Right ventricle myocardium superior (tissue), 1 donor: ENCODE data around the gene SLC48A1. TPM values are rescaled to one million over a fixed set of nuclear protein-coding genes. Genes with fewer than 3 reads are reported as not detected.

Experiments used
- ATAC-seq: fragments of 200-7000 bp; cut with Tn5 transposase; one replicate; pipeline ENCODE4 v1.9.1; 2020; ENCODE audit warnings: mild to moderate bottlenecking; ENCODE audit not compliant: poor library complexity
- DNase-seq: peaks from one replicate; pipeline ENCODE4 v3.0.0-alpha.2; 2020
- intact Hi-C: fragments of 100-400 bp; cut with DNase I; formaldehyde crosslinking; loops from one replicate; pipeline ENCODE4 v1.11.2; 2022
- long read RNA-seq: library from polyadenylated mRNA; unstranded; transcript quantifications from one replicate; pipeline ENCODE4 v2.0.0, GENCODE V29; 2021
- total RNA-seq: library from RNA; stranded (reverse); fragmentation: NEBNext Ultra II Directional; extraction: Animal tissue kit (Norgen Biotek cat#: 25700); gene quantifications from one replicate; pipeline ENCODE4 v1.2.1, GENCODE V29; 2021
- donor health status: DM: no; HTN: yes; CAD: no; lungs with severe emphysema.

Gene SLC48A1
- total RNA-seq: 26.8 TPM
- long read RNA-seq, transcript SLC48A1-201 (3 exons, 3,010 nt): major isoform, 128 of 149 reads
- long read RNA-seq, partial matches to known transcripts: 2 of 149 reads
- long read RNA-seq, other reads (novel, unspliced or antisense): 16 of 149 reads

- peak; percentile 85 for DNase-seq
- intact Hi-C loops: no loop called here
- ATAC-seq: peak; percentile 86
These were observed at the start of gene SLC48A1 for GRCh38 chr12:47773062-47773857. SLC48A1 (plus strand) TSS chr12:47773238; CDS start chr12:47773305, 67 bp downstream.

GRCh38 chr12:47725091-47725772, 47.8 kb upstream of the SLC48A1 start, which contains the start of gene ENDOU:
ENDOU (minus strand) TSS chr12:47725490; CDS start chr12:47725413, 77 bp downstream.
- no peak for DNase-seq
- intact Hi-C loops: no loop called here
- ATAC-seq: no peak

- DNase-seq: no peak
- ATAC-seq: no peak
- intact Hi-C loops: no loop called here
These were observed 47.1 kb upstream of the SLC48A1 start for GRCh38 chr12:47725893-47726292.

GRCh38 chr12:47729233-47729632, 43.8 kb upstream of the SLC48A1 start:
- intact Hi-C loops: no loop called here
- ATAC-seq (peak; percentile 8), DNase-seq (no peak)

- no peak for DNase-seq
- peak; percentile 44 for ATAC-seq
- intact Hi-C loops: no loop called here
These were observed 42.7 kb upstream of the SLC48A1 start for GRCh38 chr12:47730341-47730744.

- DNase-seq (no peak), ATAC-seq (no peak)
- intact Hi-C loops: no loop called here
These were observed 41.3 kb upstream of the SLC48A1 start for GRCh38 chr12:47731723-47732122.

- DNase-seq: no peak
- intact Hi-C loops: no loop called here
- ATAC-seq: no peak
These were observed 40.5 kb upstream of the SLC48A1 start for GRCh38 chr12:47732504-47732903.

GRCh38 chr12:47733142-47733541, 39.9 kb upstream of the SLC48A1 start:
- no peak for ATAC-seq
- DNase-seq: no peak
- intact Hi-C loops: no loop called here

GRCh38 chr12:47734725-47735480, 38.1 kb upstream of the SLC48A1 start:
- intact Hi-C loops: no loop called here

GRCh38 chr12:47735649-47736048, 37.4 kb upstream of the SLC48A1 start:
- DNase-seq (peak; percentile 51), ATAC-seq (no peak)
- intact Hi-C loops: no loop called here

More at GRCh38 chr12:47734725-47735480, 38.1 kb upstream of the SLC48A1 start:
- ATAC-seq: peak; percentile 1
- DNase-seq: peak; percentile 79

- DNase-seq (peak; percentile 65), ATAC-seq (peak; percentile 3)
- intact Hi-C loops: no loop called here
These were observed 36.8 kb upstream of the SLC48A1 start for GRCh38 chr12:47736216-47736615.

- ATAC-seq (peak; percentile 80), DNase-seq (peak; percentile 95)
- intact Hi-C loops: no loop called here
These were observed 36.0 kb upstream of the SLC48A1 start for GRCh38 chr12:47736877-47737676.

GRCh38 chr12:47737936-47738594, 35.0 kb upstream of the SLC48A1 start:
- ATAC-seq (no peak), DNase-seq (peak; percentile 46)
- intact Hi-C loops: no loop called here

GRCh38 chr12:47739297-47739696, 33.7 kb upstream of the SLC48A1 start:
- ATAC-seq: no peak
- DNase-seq: no peak
- intact Hi-C loops: no loop called here

GRCh38 chr12:47739979-47740378, 33.1 kb upstream of the SLC48A1 start:
- DNase-seq: peak; percentile 77
- ATAC-seq: no peak
- intact Hi-C loops: no loop called here

GRCh38 chr12:47740606-47741339, 32.3 kb upstream of the SLC48A1 start:
- ATAC-seq (no peak), DNase-seq (no peak)
- intact Hi-C loops: no loop called here

GRCh38 chr12:47741340-47741703, 31.7 kb upstream of the SLC48A1 start:
- peak; percentile 9 for ATAC-seq
- intact Hi-C loops: no loop called here
- DNase-seq: peak; percentile 95
